NCI-H1417 treated with DMSO at 0.1 percent for 48 hours (cell line): ENCODE results near the gene ADAM11.
"Not testable (repeated sequence)": the region's sequence is repeated elsewhere in the genome, so short reads cannot be mapped to it uniquely, and the experiment has no call there.

Experiments
- DNase-seq: peaks from one replicate; lab custom pipeline; 2025; lab: John Stamatoyannopoulos, UW

ADAM11 gene

GRCh38 chr17:44795421-44795820 lies 36.6 kb downstream of the ADAM11 start:
- no peak for DNase-seq

GRCh38 chr17:44795928-44796327 lies 37.1 kb downstream of the ADAM11 start:
- no peak for DNase-seq

- no peak for DNase-seq
Measured at GRCh38 chr17:44796731-44797130, 37.9 kb downstream of the ADAM11 start.

- no peak for DNase-seq
Measured at GRCh38 chr17:44797802-44798201, 39.0 kb downstream of the ADAM11 start.

GRCh38 chr17:44798356-44798755 lies 39.6 kb downstream of the ADAM11 start:
- DNase-seq = no peak

- no peak for DNase-seq
Measured at GRCh38 chr17:44801880-44802279, 43.1 kb downstream of the ADAM11 start.

- no peak for DNase-seq
Measured at GRCh38 chr17:44804302-44805089, 45.7 kb downstream of the ADAM11 start.

GRCh38 chr17:44807093-44807816 lies 48.5 kb downstream of the ADAM11 start:
- no peak for DNase-seq

GRCh38 chr17:44807817-44808155 lies 49.0 kb downstream of the ADAM11 start:
- DNase-seq = no peak

GRCh38 chr17:44808156-44808555 lies 49.4 kb downstream of the ADAM11 start:
- no peak for DNase-seq

- DNase-seq = not testable (repeated sequence)
Measured at GRCh38 chr17:44808656-44809388, 50.0 kb downstream of the ADAM11 start.

GRCh38 chr17:44812263-44812662 lies 53.5 kb downstream of the ADAM11 start:
- no peak for DNase-seq

- DNase-seq = not testable (repeated sequence)
Measured at GRCh38 chr17:44818508-44818907, 59.7 kb downstream of the ADAM11 start.

- DNase-seq = peak; percentile 96
Measured at GRCh38 chr17:44820631-44821212, 61.9 kb downstream of the ADAM11 start.

GRCh38 chr17:44825236-44825635 lies 66.4 kb downstream of the ADAM11 start:
- DNase-seq = not testable (repeated sequence)

GRCh38 chr17:44826123-44826790 lies 67.5 kb downstream of the ADAM11 start:
- DNase-seq = no peak

GRCh38 chr17:44827863-44828262 lies 69.1 kb downstream of the ADAM11 start:
- no peak for DNase-seq

GRCh38 chr17:44828919-44829522 lies 70.2 kb downstream of the ADAM11 start:
- no peak for DNase-seq

- DNase-seq = no peak
Measured at GRCh38 chr17:44829523-44830358, 71.0 kb downstream of the ADAM11 start, which contains the start of gene GJC1. GJC1 (minus strand) TSS chr17:44830287; CDS start chr17:44805817, 24,470 bp downstream.
